ENCODE data around the gene LCT. TPM values are rescaled to one million over a fixed set of nuclear protein-coding genes. Genes with fewer than 3 reads are reported as not detected.
A peak's percentile ranks its signal among the peaks of the same experiment; 100 is the strongest.

LCT gene
- total and polyA plus RNA-seq, 2 of the 13 experiments (the other 11 are each of a cell fraction or from before 2014, with no cell fraction given): not detected

GRCh38 chr2:135876066-135876711, 39.2 kb upstream of the LCT start, which contains the start of gene MCM6 (continued):
- TF ChIP-seq, protein P1, sequence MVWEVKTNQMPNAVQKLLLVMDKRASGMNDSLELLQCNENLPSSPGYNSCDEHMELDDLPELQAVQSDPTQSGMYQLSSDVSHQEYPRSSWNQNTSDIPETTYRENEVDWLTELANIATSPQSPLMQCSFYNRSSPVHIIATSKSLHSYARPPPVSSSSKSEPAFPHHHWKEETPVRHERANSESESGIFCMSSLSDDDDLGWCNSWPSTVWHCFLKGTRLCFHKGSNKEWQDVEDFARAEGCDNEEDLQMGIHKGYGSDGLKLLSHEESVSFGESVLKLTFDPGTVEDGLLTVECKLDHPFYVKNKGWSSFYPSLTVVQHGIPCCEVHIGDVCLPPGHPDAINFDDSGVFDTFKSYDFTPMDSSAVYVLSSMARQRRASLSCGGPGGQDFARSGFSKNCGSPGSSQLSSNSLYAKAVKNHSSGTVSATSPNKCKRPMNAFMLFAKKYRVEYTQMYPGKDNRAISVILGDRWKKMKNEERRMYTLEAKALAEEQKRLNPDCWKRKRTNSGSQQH (CRISPR knock-in tag; IDR thresholded peaks at IDR 0.05; ENCODE audit: low read depth): no peak
- TF ChIP-seq GFI1 (CRISPR knock-in tag; IDR thresholded peaks at IDR 0.05; ENCODE audit: borderline replicate concordance) (peak; percentile 58; the same call in 1 of the 2 replicates), CBX2 (IDR thresholded peaks at IDR 0.05; ENCODE audit: low read depth, low read length) (no peak), CBX2 (CRISPR knock-in tag; IDR thresholded peaks at IDR 0.05; ENCODE audit: low read depth) (no peak), ZNF326 (CRISPR knock-in tag; IDR thresholded peaks at IDR 0.05; ENCODE audit: borderline replicate concordance) (no peak), SMAD1 (CRISPR knock-in tag; IDR thresholded peaks at IDR 0.05; ENCODE audit: borderline replicate concordance, low read depth) (no peak), ZNF883 (CRISPR knock-in tag; IDR thresholded peaks at IDR 0.05; ENCODE audit: not compliant biosample characterization) (peak; percentile 43), CBFB (CRISPR knock-in tag; IDR thresholded peaks at IDR 0.05) (no peak), GLMP (CRISPR knock-in tag; IDR thresholded peaks at IDR 0.05; ENCODE audit: borderline replicate concordance) (no peak), ZNF251 (CRISPR knock-in tag; IDR thresholded peaks at IDR 0.05) (no peak), ZFP36 (IDR thresholded peaks at IDR 0.05; ENCODE audit: borderline replicate concordance, low read depth, low read length, partially characterized antibody) (no peak), EP300 (IDR thresholded peaks at IDR 0.05; ENCODE audit: low read depth in 2 of 2, low read length in 2 of 2) (no peak), EP300 (CRISPR knock-in tag; IDR thresholded peaks at IDR 0.05; ENCODE audit: borderline replicate concordance) (no peak), ZNF672 (CRISPR knock-in tag; IDR thresholded peaks at IDR 0.05) (no peak), ZNF737 (CRISPR knock-in tag; IDR thresholded peaks at IDR 0.05; ENCODE audit: borderline replicate concordance) (no peak), ZNF816 (CRISPR knock-in tag; IDR thresholded peaks at IDR 0.05; ENCODE audit: borderline replicate concordance) (no peak; the same call in 1 of the 2 replicates), NR2F6 (IDR thresholded peaks at IDR 0.05) (no peak), NR2F6 (CRISPR knock-in tag; IDR thresholded peaks at IDR 0.05) (no peak; the same call in 1 of the 2 replicates), CSRNP1 (CRISPR knock-in tag; IDR thresholded peaks at IDR 0.05) (peak; percentile 97), ZNF205 (CRISPR knock-in tag; IDR thresholded peaks at IDR 0.05) (0 out of 2 replicates have a peak, but pooled peaks have one; percentile 47), HOXA5 (CRISPR knock-in tag; IDR thresholded peaks at IDR 0.05) (0 out of 2 replicates have a peak, but pooled peaks have one; percentile 56), ZIK1 (CRISPR knock-in tag; IDR thresholded peaks at IDR 0.05; ENCODE audit: borderline replicate concordance, low read depth) (peak; percentile 88; the same call in 1 of the 2 replicates), ZNF234 (CRISPR knock-in tag; conservative IDR thresholded peaks at IDR 0.05) (no peak)
- TF ChIP-seq, protein P2, sequence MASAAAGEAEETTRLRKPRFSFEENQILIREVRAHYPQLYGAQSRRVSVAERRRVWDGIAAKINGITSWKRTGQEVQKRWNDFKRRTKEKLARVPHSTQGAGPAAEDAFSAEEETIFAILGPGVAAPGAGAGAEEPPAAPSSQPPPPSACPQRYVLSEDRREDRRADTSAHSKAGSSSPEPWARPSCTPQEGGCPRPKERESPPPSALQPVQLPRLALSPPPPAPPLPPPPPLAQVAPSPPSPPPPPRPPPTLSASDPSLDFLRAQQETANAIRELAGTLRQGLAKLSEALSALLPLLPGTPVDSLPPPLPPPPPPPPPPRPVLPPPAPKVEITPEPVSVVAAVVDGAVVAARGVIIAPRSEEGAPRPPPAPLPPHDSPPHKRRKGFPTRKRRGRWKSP (CRISPR knock-in tag; IDR thresholded peaks at IDR 0.05): peak; percentile 93

Data from HepG2 (cell line).